ENCODE measurements around the gene CCR9. TPM values are rescaled to one million over a fixed set of nuclear protein-coding genes. Genes with fewer than 3 reads are reported as not detected.
"Not testable (repeated sequence)": the region's sequence is repeated elsewhere in the genome, so short reads cannot be mapped to it uniquely, and the experiment has no call there.

Gene CCR9
- total RNA-seq, result 1.9 TPM

- DNase-seq (ENCODE audit: low read depth in 2 of 3, low spot score in 2 of 3), result no peak
Observed at GRCh38 chr3:45885979-45886705, at the start of gene CCR9. CCR9 (plus strand) TSS chr3:45886543; CDS start chr3:45894934, 8,391 bp downstream.

- no peak for DNase-seq (ENCODE audit: low read depth in 2 of 3, low spot score in 2 of 3)
Observed at GRCh38 chr3:45838466-45838865, 47.9 kb upstream of the CCR9 start.

DNA sequence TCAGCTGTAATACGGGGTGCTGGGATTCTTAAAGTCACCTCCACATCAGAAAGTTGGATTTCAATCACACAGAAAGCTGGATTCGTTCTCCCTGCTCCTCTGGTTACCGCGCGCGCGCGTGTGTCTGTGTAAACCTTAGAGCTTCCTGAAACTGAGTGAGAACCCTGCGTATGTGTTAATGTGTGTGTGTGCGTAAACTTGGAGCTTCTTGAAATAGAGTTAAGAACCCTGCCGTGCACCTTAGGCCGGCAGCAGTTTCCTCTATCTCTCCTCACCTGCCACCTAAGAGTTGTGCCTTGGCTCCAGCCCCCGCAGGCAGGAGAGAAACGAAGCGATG lies 45.0 kb upstream of the CCR9 start:
- DNase-seq (ENCODE audit: low read depth in 2 of 3, low spot score in 2 of 3), result peak in 1 of 3 donors; percentile 60

DNA sequence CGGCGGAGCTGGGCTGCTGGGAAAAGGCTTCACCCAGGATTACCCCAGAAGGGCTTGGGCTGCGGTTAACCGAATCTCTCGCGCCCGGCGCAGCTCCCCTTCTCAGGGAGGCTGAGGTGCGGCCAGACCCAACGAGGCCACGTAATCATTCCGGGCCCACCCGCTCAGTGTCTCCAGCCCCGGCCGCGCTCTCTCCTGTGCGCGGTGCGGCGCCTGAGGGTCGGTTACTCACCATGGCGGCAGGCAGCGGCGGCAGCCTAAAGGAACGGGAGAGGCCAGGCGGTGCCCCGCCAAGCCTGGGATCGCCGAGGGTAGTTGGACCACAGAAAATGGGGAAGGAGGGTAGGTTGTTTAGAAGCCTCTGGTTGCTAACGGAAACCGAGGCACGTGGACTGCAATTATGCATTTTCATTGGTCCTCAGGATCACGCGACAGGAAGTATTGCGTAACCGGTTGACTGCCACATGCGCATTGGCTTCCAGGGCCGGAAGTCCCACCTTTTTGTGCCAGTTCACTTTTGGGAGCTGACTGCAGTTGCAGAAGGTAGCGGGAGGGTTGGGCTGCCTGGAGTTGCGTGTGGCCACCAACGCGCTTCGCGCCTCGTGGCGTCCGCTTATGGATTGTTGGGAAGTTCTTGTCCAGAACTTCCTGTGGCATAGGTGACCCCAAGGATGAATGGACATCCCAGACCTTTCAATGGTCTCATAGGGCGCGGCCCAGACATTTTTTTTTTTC lies 44.4 kb upstream of the CCR9 start, which contains the start of gene LZTFL1:
Gene LZTFL1 (minus strand): TSS at position 363 of the 735 bp plus-strand sequence. CDS start 128 bp downstream, at position 235.
- peak; percentile 75 to 98 (median 96) for DNase-seq (ENCODE audit: low read depth in 2 of 3, low spot score in 2 of 3)

DNA sequence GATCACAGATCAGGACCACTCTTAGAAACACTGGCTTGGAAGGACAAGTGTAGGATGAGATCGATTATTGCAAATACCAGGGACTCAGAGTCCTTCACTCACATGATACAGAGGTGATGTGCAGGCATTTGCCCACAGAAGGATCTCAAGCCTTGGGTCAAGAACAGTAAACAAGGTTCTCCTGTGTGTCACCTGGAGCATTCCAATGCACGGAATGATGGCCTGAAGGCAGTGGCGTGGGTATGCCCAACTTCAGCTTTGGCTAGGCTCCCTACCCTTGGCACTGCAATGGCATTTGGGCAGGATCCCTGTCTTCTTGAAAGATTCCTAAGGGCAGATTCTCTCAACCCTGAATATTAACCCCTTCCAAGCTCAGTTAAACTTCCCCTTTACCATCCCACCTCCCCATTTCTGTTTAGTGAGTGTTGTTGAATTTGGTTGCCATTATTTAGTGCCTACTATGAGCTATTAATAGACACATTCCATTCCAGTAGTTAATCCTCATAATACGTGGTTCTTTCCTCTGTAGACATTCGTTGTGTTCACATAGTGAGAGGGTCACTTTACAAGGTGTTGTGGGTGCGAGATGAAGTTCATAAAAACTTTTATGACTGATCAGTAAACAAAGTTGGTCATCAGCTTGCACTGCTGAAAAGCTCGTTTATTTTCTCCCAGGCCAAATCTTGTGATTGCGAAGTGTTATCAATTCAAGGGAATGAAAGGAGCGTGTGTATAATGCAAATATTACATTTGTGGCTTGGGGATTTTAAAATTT lies 43.3 kb upstream of the CCR9 start:
- no peak for DNase-seq (ENCODE audit: low read depth in 2 of 3, low spot score in 2 of 3)

DNA sequence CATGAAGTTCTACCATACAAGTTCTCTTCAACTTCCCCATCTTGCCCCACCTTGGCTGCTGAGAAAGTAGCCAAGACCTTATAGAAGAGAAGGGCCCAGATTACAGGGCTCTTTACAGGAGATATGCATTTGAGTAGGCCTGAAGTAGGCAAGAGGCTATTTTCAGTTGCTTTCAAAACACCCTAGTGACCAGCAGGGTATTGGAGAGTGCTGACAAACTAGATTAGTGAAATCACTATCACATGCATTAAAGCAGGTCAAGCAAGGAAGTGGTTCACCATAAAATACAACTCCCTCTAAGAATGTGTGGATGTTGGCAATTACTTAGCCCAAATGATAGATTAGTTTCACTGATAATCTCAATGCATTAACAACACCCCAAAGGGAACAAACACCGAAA lies 41.7 kb upstream of the CCR9 start:
- DNase-seq (ENCODE audit: low read depth in 2 of 3, low spot score in 2 of 3), result no peak

- no peak for DNase-seq (ENCODE audit: low read depth in 2 of 3, low spot score in 2 of 3)
Observed at GRCh38 chr3:45848392-45848791, 38.0 kb upstream of the CCR9 start.

DNA sequence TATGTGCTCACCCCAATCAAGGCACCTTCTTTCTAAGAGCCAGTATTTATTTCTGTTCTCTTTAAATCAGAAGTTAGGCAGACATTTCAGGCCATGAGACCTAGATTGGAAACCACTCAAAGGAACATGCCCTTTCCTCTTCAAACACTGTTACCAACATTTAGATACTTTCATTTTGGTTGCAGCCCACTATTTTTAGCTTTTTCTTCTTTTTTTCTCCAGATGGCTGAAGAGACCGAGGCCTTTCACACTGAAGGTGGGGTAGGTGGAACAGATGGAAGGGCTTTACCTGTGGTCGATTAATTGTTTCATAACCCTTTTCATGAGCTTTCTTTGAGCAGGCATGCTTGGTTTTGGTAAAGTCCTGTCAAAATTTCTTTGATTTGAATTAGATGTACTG lies 33.5 kb upstream of the CCR9 start:
- peak in 1 of 3 donors; percentile 5 for DNase-seq (ENCODE audit: low read depth in 2 of 3, low spot score in 2 of 3)

DNA sequence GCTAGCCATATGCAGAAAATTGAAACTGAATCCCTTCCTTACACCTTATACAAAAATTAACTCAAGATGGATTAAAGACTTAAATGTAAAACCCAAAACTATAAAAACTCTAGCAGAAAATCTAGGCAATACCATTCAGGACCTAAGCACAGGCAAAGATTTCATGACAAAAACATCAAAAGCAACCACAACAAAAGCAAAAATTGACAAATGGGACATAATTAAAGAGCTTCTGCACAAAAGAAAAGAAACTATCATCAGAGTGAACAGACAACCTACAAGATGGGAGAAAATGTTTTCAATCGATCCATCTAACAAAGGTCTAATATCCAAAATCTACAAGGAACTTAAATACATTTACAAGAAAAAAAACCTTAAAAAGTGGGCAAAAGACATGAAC lies 30.0 kb upstream of the CCR9 start:
- DNase-seq (ENCODE audit: low read depth in 2 of 3, low spot score in 2 of 3), result not testable (repeated sequence)

GRCh38 chr3:45857024-45857423 lies 29.3 kb upstream of the CCR9 start:
- not testable (repeated sequence) for DNase-seq (ENCODE audit: low read depth in 2 of 3, low spot score in 2 of 3)

- DNase-seq (ENCODE audit: low read depth in 2 of 3, low spot score in 2 of 3), result peak in 2 of 3 donors; percentile 30 to 37
Observed at GRCh38 chr3:45858809-45859543, 27.4 kb upstream of the CCR9 start.

DNA sequence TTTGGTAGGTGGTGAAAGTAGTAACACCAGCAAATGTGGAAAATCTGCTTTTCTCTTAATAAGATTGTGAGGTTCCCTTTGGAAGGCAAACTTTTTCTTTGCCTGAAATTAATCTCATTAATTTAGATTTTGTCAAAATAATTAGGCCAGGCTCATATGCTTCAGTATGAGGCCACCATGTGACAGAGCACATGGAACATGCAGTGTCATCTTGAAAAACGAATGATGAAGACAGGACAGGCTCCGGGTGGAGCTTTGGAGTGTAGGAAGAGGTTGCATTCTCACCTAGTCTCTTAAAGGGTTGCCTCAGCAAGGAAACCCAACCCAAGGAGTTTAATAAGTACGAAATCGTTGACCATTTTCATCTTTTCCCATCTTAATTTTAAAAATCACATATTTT lies 25.9 kb upstream of the CCR9 start:
- DNase-seq (ENCODE audit: low read depth in 2 of 3, low spot score in 2 of 3), result no peak

DNA sequence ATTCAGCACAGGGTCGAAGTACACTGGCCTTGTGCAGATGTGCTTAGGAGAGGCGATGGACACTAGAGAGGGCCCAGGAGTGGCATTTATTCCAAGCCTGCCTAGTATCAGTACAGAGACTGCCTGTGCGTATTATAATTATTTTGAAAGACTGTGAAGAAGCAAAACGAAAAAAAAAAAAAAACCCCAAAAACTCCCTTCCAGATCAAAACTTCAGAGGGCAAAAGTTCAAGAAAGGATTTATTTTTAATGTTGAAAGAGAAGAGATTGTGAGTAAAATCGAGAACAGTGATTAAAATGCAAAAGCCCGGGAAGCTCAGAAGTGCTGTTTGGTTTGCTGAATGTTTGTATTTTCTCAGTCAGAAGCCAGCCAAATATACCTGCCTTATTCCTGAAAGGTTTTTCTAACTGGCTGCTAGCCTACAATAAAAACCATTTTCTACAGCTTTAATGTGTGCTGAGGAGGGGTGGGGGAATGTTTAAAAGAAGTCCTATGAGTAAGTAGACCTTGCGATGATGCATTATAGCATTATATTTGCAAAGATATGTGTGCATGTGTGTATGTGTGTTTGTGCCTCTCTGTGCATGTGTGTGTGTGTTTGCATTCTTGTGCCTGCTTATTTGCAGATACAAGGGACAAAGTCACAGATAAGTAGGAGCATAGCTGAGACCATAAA lies 25.2 kb upstream of the CCR9 start:
- no peak for DNase-seq (ENCODE audit: low read depth in 2 of 3, low spot score in 2 of 3)

DNA sequence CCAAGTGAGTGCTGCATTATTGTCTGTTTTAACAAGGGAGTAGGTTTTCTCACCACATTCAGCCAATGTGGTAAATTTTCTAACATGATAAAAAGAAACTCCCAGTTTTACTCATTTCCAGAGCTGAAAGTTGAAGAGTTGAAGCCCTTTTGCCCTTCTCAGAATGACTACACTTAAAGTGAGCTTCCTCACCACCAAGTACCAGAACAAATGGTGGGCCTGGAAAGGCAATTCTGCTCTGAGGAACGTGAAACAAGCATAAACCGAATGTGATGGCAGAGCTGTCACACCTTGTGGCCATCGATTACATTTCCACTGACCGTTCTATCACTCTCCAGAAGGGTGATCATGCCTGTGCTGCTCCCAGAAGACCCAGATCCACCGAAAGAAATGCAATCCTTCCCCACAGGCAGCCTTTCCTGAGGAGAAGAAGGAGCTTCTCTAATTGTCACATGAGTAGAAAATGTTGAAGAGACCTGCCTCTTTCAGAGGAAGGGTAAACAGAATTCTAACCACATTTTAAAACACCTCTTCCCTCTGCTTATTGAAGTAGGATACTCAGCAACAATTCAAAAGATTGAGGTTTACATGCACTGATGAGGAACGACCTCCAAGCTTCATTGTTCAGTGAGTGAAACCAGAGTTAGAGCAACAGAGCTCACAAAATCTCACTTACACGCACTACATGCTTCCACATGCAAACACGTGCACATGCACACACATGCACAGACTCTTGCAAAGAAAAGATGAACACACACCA lies 21.4 kb upstream of the CCR9 start:
- DNase-seq (ENCODE audit: low read depth in 2 of 3, low spot score in 2 of 3), result no peak

- DNase-seq (ENCODE audit: low read depth in 2 of 3, low spot score in 2 of 3), result peak in 1 of 3 donors; percentile 22
Observed at GRCh38 chr3:45865563-45865962, 20.8 kb upstream of the CCR9 start.

GRCh38 chr3:45868213-45868612 lies 18.1 kb upstream of the CCR9 start:
- peak in 2 of 3 donors; percentile 40 to 75 for DNase-seq (ENCODE audit: low read depth in 2 of 3, low spot score in 2 of 3)

GRCh38 chr3:45868650-45869049 lies 17.7 kb upstream of the CCR9 start:
- DNase-seq (ENCODE audit: low read depth in 2 of 3, low spot score in 2 of 3), result no peak

- no peak for DNase-seq (ENCODE audit: low read depth in 2 of 3, low spot score in 2 of 3)
Observed at GRCh38 chr3:45869638-45870037, 16.7 kb upstream of the CCR9 start.

- DNase-seq (ENCODE audit: low read depth in 2 of 3, low spot score in 2 of 3), result peak; percentile 46 to 96 (median 71)
Observed at GRCh38 chr3:45870099-45870498, 16.2 kb upstream of the CCR9 start.
